H1 (cell line): ENCODE data around the gene CASP8AP2. TPM values are rescaled to one million over a fixed set of nuclear protein-coding genes. Genes with fewer than 3 reads are reported as not detected.

ENCODE experiments used
- BCL11A ChIP-seq, 2 experiments: IDR thresholded peaks; one replicate each; pipeline ENCODE4 v1.6.1; 2011; ENCODE audit warnings: low read depth in 2 of 2, low read length in 2 of 2, mild to moderate bottlenecking in 2 of 2
- CEBPB ChIP-seq: IDR thresholded peaks from 2 replicates; pipeline ENCODE4 v1.6.1; 2012; ENCODE audit warnings: low read depth, low read length
- CREB1 ChIP-seq: IDR thresholded peaks from 2 replicates; pipeline ENCODE4 v1.6.1; 2012; ENCODE audit warnings: inconsistent platforms
- JUN ChIP-seq: IDR thresholded peaks from 2 replicates; pipeline ENCODE4 v1.6.1; 2011; ENCODE audit warnings: low read depth, mild to moderate bottlenecking, improper control_type of control experiment, low read length
- JUND ChIP-seq: IDR thresholded peaks from 2 replicates; pipeline ENCODE4 v1.6.1; 2011; ENCODE audit warnings: mild to moderate bottlenecking, improper control_type of control experiment, low read length
- KDM1A ChIP-seq: fragments of 200-600, 300-600 bp; sonication (generic); IDR thresholded peaks from 2 replicates; pipeline ENCODE4 v1.7.1; 2016; ENCODE audit warnings: mild to moderate bottlenecking, low read length, borderline replicate concordance
- KDM5A ChIP-seq: fragments of 200-600 bp; IDR thresholded peaks from 2 replicates; pipeline ENCODE4 v1.7.1; 2012; ENCODE audit warnings: mild to moderate bottlenecking, low read length, inconsistent platforms, mixed read lengths
- SIRT6 ChIP-seq: IDR thresholded peaks from one replicate; pipeline ENCODE4 v1.7.1; 2012; ENCODE audit warnings: low read length, inconsistent platforms
- SP4 ChIP-seq: IDR thresholded peaks from 2 replicates; pipeline ENCODE4 v1.6.1; 2012; ENCODE audit warnings: low read length, inconsistent platforms
- TAF7 ChIP-seq: optimal IDR thresholded peaks from 2 replicates; pipeline ENCODE3; 2011; ENCODE audit warnings: low read depth, mild to moderate bottlenecking, inconsistent platforms, low read length, moderate library complexity, borderline replicate concordance
- polyA plus RNA-seq, 7 experiments: library from polyadenylated mRNA; depleted of rRNA in 3 of 7; stranded (reverse) in 5 of 7; unstranded in 2 of 7; fragments of >200 nt in 5 of 7; fragments of 200-250 nt in 2 of 7; gene quantifications; 1 replicate in 5 of 7; 2 replicates in 1 of 7; 4 replicates in 1 of 7; pipeline versions ENCODE4 v1.2.1 to v1.2.3, GENCODE V29; 2011 to 2013; ENCODE audit warnings: missing spikeins in 2 of 7, mixed read lengths in 2 of 7
- total RNA-seq: library from RNA; stranded (reverse); fragmentation: NEBNext Ultra II Directional; extraction: Animal tissue kit (Norgen Biotek cat#: 25700); gene quantifications from 2 replicates; pipeline ENCODE4 v1.2.1, GENCODE V29; 2021
- TF ChIP-seq, protein P1 (sequence below): IDR thresholded peaks from 2 replicates; pipeline ENCODE4 v1.6.1; 2011; ENCODE audit warnings: low read length, improper control_type of control experiment
- TF ChIP-seq, protein P2 (sequence below): IDR thresholded peaks from 2 replicates; pipeline ENCODE4 v1.6.1; 2012; ENCODE audit warnings: inconsistent platforms
- TF ChIP-seq, protein P3 (sequence below): IDR thresholded peaks from 2 replicates; pipeline ENCODE4 v1.6.1; 2012; ENCODE audit warnings: inconsistent platforms

The CASP8AP2 gene
- total and polyA plus RNA-seq, 2 of the 8 experiments (the other 6 are each of a cell fraction or from before 2014, with no cell fraction given), result 6.9 to 32.1 TPM

DNA sequence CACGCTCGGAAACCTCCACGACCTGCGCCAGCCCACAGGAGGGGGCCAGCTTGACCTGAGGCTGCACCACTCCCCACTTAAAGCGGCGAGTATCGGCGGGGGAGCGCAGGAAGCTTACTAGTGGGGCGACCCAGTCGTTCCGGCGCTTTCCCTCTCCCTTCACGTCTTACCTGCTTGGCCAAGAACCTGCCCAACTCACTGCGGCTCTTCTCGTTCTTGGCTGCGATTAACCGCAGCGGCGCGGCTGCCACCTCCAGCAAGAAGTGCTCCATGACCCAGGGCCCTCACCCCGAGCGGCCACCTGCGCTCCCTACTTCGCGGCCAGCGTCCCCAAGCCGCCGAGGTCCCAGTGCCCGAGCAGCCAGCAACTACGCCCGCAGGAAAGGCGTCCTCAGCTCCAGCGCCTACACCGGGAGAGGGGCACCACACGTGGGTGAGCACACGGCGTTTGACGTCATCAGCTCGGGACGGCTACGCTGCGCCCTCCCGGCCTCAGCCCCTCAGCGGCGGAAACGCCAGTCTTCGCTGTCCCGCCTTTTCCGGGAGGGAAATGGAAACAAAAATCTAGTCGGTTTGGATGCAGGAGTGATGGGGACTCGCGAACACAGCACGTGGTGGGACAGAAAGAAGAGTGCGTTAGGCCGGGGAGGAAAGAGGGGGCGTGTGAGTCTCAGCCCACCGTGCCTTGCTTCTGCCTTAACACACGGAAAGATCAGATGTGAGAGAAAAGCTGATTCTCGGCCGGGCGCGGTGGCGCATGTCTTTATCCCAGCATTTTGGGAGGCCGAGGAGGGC lies 10.1 kb upstream of the CASP8AP2 start, which contains the start of gene MDN1 (continued):
- no peak for TF ChIP-seq SIRT6
- TF ChIP-seq, protein P1, sequence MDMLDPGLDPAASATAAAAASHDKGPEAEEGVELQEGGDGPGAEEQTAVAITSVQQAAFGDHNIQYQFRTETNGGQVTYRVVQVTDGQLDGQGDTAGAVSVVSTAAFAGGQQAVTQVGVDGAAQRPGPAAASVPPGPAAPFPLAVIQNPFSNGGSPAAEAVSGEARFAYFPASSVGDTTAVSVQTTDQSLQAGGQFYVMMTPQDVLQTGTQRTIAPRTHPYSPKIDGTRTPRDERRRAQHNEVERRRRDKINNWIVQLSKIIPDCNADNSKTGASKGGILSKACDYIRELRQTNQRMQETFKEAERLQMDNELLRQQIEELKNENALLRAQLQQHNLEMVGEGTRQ, result peak; percentile 86
- TF ChIP-seq CEBPB, result no peak
- TF ChIP-seq JUND, result peak; percentile 14; the same call in 1 of the 2 replicates
- TF ChIP-seq, protein P2, sequence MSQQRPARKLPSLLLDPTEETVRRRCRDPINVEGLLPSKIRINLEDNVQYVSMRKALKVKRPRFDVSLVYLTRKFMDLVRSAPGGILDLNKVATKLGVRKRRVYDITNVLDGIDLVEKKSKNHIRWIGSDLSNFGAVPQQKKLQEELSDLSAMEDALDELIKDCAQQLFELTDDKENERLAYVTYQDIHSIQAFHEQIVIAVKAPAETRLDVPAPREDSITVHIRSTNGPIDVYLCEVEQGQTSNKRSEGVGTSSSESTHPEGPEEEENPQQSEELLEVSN, result peak; percentile 97
- TF ChIP-seq, protein P3, sequence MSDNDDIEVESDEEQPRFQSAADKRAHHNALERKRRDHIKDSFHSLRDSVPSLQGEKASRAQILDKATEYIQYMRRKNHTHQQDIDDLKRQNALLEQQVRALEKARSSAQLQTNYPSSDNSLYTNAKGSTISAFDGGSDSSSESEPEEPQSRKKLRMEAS, result peak; percentile 97
- peak; percentile 57; the same call in 1 of the 2 replicates for TF ChIP-seq KDM5A
- peak; percentile 99 for TF ChIP-seq CREB1
- no peak for TF ChIP-seq JUN
- peak; percentile 88 for TF ChIP-seq TAF7
- 0 out of 2 replicates have a peak, but pooled peaks have one; percentile 16 for TF ChIP-seq KDM1A
- no peak for TF ChIP-seq BCL11A (IDR thresholded peaks at IDR 0.05; ENCODE audit: low read depth in 2 of 2, low read length in 2 of 2)
- TF ChIP-seq SP4, result no peak; the same call in 1 of the 2 replicates
